ENCODE measurements around the gene MPPE1. TPM values are rescaled to one million over a fixed set of nuclear protein-coding genes. Genes with fewer than 3 reads are reported as not detected.

Gene MPPE1
- total and polyA plus RNA-seq, 12 donors: 17.0 to 44.7 (median 31.2) TPM

DNA sequence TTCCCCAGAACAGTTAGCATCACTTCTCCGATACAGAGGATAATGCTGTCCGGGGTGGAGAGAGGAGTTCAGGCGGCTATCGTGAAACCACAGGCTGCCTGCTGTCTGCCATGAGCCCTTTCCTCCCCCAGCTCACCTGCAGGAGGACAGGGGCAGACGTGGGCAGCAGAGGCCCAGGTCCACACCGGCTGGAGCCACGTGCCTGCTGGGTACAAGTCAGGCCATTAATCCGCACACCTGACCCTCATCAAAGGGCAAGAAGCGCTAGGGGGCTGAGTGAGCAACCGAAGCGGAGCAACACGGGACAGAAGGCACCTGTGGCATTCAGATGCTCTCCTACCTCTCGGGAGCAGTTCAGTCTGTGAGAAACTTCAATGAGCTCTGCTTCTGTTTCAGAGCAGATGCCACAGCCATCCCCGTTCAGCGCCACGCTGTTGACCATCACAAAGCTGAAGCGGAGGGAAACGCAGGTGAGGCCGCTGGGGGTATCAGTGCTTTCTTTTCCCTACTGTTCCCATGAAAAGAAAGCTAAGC lies 21.5 kb downstream of the MPPE1 start:
- DNase-seq: no peak
- intact Hi-C loops (cut with DNase I): loop anchor here in 1 of 2 donors (10.0 kb wide), 1 partner anchor 232 kb away; no protein-coding TSS in a partner anchor
- Histone ChIP-seq H3K9me3 (replicated peaks in 1 of 3) (no peaks in the 10 kb centered on the region), H3K36me3 (replicated peaks in 1 of 2) (peaks cover 0 to 62% of the 10 kb centered on the region in 2 donors), H3K27ac (no peak overlapping the region), H3K4me3 (no peak overlapping the region), H3K27me3 (no peaks in the 10 kb centered on the region), H3K4me1 (replicated peaks in 1 of 2) (no peaks in the 10 kb centered on the region)
- 87 to 95% (median 90%) methylated on average over 19 of the region's 19 CpGs for WGBS, 4 donors
- TF ChIP-seq, protein P1, sequence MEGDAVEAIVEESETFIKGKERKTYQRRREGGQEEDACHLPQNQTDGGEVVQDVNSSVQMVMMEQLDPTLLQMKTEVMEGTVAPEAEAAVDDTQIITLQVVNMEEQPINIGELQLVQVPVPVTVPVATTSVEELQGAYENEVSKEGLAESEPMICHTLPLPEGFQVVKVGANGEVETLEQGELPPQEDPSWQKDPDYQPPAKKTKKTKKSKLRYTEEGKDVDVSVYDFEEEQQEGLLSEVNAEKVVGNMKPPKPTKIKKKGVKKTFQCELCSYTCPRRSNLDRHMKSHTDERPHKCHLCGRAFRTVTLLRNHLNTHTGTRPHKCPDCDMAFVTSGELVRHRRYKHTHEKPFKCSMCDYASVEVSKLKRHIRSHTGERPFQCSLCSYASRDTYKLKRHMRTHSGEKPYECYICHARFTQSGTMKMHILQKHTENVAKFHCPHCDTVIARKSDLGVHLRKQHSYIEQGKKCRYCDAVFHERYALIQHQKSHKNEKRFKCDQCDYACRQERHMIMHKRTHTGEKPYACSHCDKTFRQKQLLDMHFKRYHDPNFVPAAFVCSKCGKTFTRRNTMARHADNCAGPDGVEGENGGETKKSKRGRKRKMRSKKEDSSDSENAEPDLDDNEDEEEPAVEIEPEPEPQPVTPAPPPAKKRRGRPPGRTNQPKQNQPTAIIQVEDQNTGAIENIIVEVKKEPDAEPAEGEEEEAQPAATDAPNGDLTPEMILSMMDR (IDR thresholded peaks at IDR 0.05): no peak
- no peak for TF ChIP-seq POLR2A (IDR thresholded peaks at IDR 0.05)

DNA sequence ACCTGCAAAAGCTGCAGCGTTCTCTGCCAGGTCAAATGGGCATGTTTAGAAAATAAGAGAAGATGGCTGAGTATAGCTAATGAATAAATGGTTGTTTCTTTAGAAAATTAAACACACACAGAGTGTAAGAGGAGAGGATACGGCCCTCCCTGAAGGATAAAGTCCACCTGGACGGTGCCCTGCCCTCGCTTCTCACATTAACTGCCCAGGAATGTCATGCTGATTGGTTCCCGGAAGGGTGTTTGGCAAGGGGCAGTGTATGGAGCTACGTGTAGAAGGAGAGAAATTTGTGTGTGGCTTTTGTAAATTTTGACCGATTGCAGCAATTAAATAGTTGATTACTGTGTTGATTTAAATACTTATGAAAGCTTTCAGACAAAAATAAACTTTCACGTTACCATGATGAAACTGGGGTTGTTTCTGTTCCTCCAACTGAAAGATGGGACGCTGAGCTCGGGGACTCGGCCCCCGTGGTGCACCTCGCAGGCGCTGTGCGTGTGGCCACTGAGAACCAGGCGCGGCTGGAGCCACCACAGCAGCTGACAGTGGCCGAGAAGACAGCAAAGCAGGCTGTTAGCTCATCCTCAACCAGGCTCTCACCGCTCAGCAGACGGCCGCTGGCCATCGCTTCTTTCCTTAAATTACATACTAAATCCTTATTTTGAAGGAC lies 22.7 kb downstream of the MPPE1 start:
- no peak for TF ChIP-seq POLR2A (IDR thresholded peaks at IDR 0.05)
- TF ChIP-seq, protein P1 (IDR thresholded peaks at IDR 0.05): no peak
- Histone ChIP-seq H3K27me3 (no peaks in the 10 kb centered on the region), H3K36me3 (replicated peaks in 1 of 2) (peaks cover 0 to 54% of the 10 kb centered on the region in 2 donors), H3K27ac (no peak overlapping the region), H3K9me3 (replicated peaks in 1 of 3) (no peaks in the 10 kb centered on the region), H3K4me1 (replicated peaks in 1 of 2) (no peaks in the 10 kb centered on the region), H3K4me3 (no peak overlapping the region)
- WGBS, 4 donors: 79 to 89% (median 86%) methylated on average over 22 of the region's 22 CpGs
- intact Hi-C loops (cut with DNase I): loop anchor here in 1 of 2 donors (10.0 kb wide), 1 partner anchor 231 kb away; no protein-coding TSS in a partner anchor
- DNase-seq: peak in 2 of 7 donors; percentile 19 to 23

DNA sequence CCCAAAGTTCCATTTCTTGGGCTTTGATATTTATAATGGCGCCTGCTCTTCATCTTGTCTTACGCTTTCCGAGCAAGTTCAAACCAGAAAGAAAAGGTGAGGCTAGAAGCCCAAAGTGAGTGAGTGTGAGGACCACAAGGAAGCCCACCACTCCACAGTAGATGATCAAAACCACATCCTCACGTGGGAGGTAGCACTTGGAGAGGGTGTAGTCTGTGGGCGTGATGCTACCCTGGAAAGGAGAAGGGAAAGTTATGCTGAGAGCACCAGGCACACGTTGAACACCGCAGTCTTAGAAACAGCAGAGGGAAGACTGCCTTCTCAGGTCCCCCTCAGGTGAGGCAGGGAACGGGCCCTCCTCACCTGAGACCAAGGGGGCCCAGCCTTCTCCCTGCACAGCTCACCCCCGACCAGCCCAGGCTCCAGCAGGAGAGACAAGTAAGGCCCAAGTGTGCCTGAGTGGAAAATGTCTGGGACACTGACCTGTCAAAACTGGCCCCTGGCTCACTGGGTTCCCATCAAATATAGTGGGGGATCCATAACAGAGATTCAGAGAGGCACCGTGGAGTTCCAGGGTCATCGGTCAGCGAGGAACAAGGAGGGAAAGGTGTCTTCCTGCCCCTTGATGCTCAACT lies 23.6 kb downstream of the MPPE1 start:
- Histone ChIP-seq H3K27me3 (no peaks in the 10 kb centered on the region), H3K4me3 (no peak overlapping the region), H3K4me1 (replicated peaks in 1 of 2) (no peaks in the 10 kb centered on the region), H3K27ac (no peak overlapping the region), H3K36me3 (replicated peaks in 1 of 2) (peaks cover 0 to 47% of the 10 kb centered on the region in 2 donors), H3K9me3 (replicated peaks in 1 of 3) (no peaks in the 10 kb centered on the region)
- no peak for DNase-seq
- intact Hi-C loops (cut with DNase I): loop anchor here in 1 of 2 donors (10.0 kb wide), 1 partner anchor 230 kb away; no protein-coding TSS in a partner anchor
- 92 to 95% (median 93%) methylated on average over 11 to 12 of the region's 12 CpGs for WGBS, 4 donors
- TF ChIP-seq, protein P1 (IDR thresholded peaks at IDR 0.05): no peak
- no peak for TF ChIP-seq POLR2A (IDR thresholded peaks at IDR 0.05)

DNA sequence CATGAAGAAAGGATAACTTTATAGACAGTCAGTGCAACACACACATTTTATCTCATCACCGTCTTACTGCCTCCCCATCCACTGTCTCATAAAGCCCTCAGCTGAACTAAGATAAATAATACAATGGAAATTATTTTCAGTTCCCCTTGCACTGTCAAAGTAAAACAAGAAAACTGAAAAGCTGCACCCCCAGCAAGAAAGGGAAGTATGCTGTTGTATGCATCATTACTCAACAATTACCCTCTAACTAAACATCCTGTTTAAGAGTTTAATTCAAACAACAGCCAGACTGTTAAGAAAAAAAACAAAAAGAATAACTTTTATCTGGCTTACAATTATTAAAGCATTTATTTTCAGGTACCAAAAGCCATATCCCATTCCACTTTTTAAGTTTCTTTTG lies 25.0 kb downstream of the MPPE1 start:
- no peak overlapping the region for H3K4me3 ChIP-seq
- H3K27ac ChIP-seq: no peak overlapping the region
- no peak for DNase-seq
- peaks cover 0 to 35% of the 10 kb centered on the region in 2 donors for H3K36me3 ChIP-seq (replicated peaks in 1 of 2)
- TF ChIP-seq, protein P1 (IDR thresholded peaks at IDR 0.05): no peak
- no peak for TF ChIP-seq POLR2A (IDR thresholded peaks at IDR 0.05)
- H3K4me1 ChIP-seq (replicated peaks in 1 of 2): no peaks in the 10 kb centered on the region
- intact Hi-C loops (cut with DNase I): loop anchor here in 1 of 2 donors (10.0 kb wide), 1 partner anchor 228 kb away; no protein-coding TSS in a partner anchor
- no peaks in the 10 kb centered on the region for H3K9me3 ChIP-seq (replicated peaks in 1 of 3)
- no peaks in the 10 kb centered on the region for H3K27me3 ChIP-seq
- WGBS, 4 donors: 55 to 75% (median 62%) methylated on average over 1 of the region's 1 CpG

Measured in adrenal gland (tissue), 12 donors.